GM18907 (cell line): ENCODE results near the gene PDE4DIP.
"Not testable (repeated sequence)": the region's sequence is repeated elsewhere in the genome, so short reads cannot be mapped to it uniquely, and the experiment has no call there.

Experiments
- ATAC-seq: cut with Tn5 transposase; IDR thresholded peaks from one replicate; pipeline ENCODE4 v1.9.1; 2021; ENCODE audit warnings: mild to moderate bottlenecking, moderate library complexity; ENCODE audit not compliant: unreplicated experiment

PDE4DIP gene

DNA sequence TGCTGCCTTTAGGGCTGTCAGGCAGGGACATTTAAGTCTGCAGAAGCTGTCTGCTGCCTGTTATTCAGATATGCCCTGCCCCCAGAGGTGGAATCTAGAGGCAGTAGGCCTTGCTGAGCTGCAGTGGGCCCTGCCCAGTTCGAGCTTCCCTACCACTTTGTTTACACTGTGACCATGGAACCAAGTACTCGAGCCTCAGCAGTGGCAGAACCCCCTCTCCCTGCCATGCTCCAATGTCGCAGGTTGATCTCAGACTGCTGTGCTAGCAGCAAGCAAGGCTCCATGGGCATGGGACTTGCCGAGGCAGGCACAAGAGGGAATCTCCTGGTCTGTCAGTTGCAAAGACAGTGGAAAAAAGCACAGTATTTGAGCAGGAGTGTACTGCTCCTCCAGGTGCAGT is 198.8 kb downstream of the PDE4DIP start:
- ATAC-seq: not testable (repeated sequence)

DNA sequence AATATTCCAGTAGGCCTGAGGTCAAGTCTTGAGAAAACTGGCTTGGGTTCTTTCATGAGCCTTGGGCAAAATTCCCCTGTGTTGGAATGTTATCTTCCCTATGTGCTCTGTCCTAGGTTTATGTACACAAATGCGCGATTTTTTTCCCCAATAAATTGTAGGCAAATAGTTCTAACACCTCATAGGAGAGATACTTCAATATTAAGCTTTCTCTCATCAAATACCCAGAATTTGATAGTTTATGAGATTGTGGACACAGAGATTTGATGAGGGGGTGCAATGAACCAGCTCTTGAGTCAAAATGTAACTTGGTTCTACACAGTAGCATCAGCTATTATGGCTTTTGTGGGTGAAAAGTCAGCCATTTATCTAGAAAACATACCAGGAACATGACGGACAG is 220.4 kb downstream of the PDE4DIP start:
- not testable (repeated sequence) for ATAC-seq

GRCh38 chr1:149075505-149076127 is 231.4 kb downstream of the PDE4DIP start:
- ATAC-seq: not testable (repeated sequence)
